ENCODE data around the gene GCLM.

DNA sequence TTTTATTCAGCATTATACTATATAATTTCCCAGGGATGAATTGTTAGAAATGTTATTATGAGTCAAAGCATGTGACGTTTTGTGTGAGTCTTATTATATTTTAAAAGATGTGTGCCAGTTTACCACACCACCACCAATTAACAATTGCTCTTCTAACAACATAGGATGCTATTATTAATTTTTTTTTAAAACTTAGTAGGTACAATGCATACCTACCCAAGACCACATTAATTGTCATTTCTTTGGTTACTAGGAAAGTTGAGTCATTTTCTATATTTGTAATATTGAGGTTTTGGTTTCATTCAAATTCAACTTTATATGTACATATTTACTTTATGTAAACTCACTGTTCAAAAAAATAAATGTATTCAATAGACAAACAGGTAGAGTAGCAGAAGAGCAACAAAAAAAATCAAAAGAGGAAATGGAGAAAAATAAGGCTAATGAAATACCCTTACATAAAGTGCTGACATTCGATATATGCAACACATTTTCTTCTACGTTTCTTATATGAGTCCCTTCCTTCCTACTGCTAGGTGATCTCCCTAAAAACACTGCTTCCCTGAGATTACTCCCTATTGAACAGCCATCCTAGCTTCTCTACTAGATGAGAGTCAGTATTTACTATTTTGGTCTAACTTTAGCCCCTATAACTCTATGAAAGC, 9.6 kb downstream of the GCLM start:
- TF ChIP-seq, protein P1, sequence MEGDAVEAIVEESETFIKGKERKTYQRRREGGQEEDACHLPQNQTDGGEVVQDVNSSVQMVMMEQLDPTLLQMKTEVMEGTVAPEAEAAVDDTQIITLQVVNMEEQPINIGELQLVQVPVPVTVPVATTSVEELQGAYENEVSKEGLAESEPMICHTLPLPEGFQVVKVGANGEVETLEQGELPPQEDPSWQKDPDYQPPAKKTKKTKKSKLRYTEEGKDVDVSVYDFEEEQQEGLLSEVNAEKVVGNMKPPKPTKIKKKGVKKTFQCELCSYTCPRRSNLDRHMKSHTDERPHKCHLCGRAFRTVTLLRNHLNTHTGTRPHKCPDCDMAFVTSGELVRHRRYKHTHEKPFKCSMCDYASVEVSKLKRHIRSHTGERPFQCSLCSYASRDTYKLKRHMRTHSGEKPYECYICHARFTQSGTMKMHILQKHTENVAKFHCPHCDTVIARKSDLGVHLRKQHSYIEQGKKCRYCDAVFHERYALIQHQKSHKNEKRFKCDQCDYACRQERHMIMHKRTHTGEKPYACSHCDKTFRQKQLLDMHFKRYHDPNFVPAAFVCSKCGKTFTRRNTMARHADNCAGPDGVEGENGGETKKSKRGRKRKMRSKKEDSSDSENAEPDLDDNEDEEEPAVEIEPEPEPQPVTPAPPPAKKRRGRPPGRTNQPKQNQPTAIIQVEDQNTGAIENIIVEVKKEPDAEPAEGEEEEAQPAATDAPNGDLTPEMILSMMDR (conservative IDR thresholded peaks at IDR 0.05; ENCODE audit: low read depth, low read length) = no peak
- no peak for TF ChIP-seq EZH2 (IDR thresholded peaks at IDR 0.05; ENCODE audit: low read length, unreplicated experiment)
